Sigmoid colon (tissue), 4 donors: Measurements from ENCODE around the gene C1QTNF4.
"Not testable (repeated sequence)": the region's sequence is repeated elsewhere in the genome, so short reads cannot be mapped to it uniquely, and the experiment has no call there.

ENCODE experiments used
- CTCF ChIP-seq, 4 experiments: fragments of 450-650 bp in 3 of 4; fragments of 200-600 bp in 1 of 4; IDR thresholded peaks; one replicate each; pipeline ENCODE4 v1.5.1; 2016 to 2019; ENCODE audit warnings: antibody characterized with exemption in 4 of 4, mild to moderate bottlenecking in 3 of 4, moderate library complexity in 2 of 4
- EP300 ChIP-seq, 4 donors: sonication (generic); formaldehyde crosslinking; IDR thresholded peaks; one replicate each; pipeline ENCODE4 v1.6.1; 2017; ENCODE audit warnings: antibody characterized with exemption in 4 of 4
- POLR2A ChIP-seq, 2 donors: fragments of 450-650 bp; IDR thresholded peaks; one replicate each; pipeline ENCODE4 v1.6.1; 2016; ENCODE audit warnings: antibody characterized with exemption in 2 of 2, mild to moderate bottlenecking in 2 of 2, moderate library complexity in 2 of 2

- not testable (repeated sequence) for TF ChIP-seq EP300, POLR2A, CTCF (IDR thresholded peaks at IDR 0.05)
Observed at GRCh38 chr11:47557004-47557403, 37.2 kb downstream of the C1QTNF4 start.
